GM12878 (cell line): ENCODE results near the gene CCNYL1. TPM values are rescaled to one million over a fixed set of nuclear protein-coding genes. Genes with fewer than 3 reads are reported as not detected.
A peak's percentile ranks its signal among the peaks of the same experiment; 100 is the strongest.

Experiments
- ATAC-seq: fragments of 200-7000 bp; cut with Tn5 transposase; 3 replicates; pipeline ENCODE4 v1.9.1; 2020; ENCODE audit warnings: mild to moderate bottlenecking, moderate library complexity
- BruUV-seq: library from RNA; stranded (reverse); fragments of 400-500 nt; replicated peaks from 2 replicates; lab custom pipeline; 2021; lab: Mats Ljungman, UMichigan
- CTCF ChIA-PET: fragments of 300-600 bp; sonication (Branson Sonifier 250); formaldehyde crosslinking; extraction: SDS; loops from one replicate; lab custom pipeline; 2021; ENCODE audit warnings: inconsistent platforms; lab: Yijun Ruan, JAX
- POLR2A ChIA-PET: fragments of 350-600 bp; formaldehyde crosslinking; extraction: SDS; loops from one replicate; lab custom pipeline; 2021; ENCODE audit warnings: inconsistent platforms; lab: Charles Lee
- RAD21 ChIA-PET: fragments of 300-600 bp; sonication (Branson Sonifier 250); formaldehyde crosslinking; loops from one replicate; lab custom pipeline; 2023; ENCODE audit warnings: antibody characterized with exemption; ENCODE audit not compliant: unreplicated experiment; lab: Charles Lee
- SMC1A ChIA-PET: fragments of 300-600 bp; sonication (Branson Sonifier 250); formaldehyde crosslinking; loops from one replicate; lab custom pipeline; 2023; ENCODE audit not compliant: unreplicated experiment, uncharacterized antibody; lab: Charles Lee
- DNase-seq: peaks from one replicate; pipeline ENCODE4 v3.0.0-alpha.2; 2011; ENCODE audit warnings: low read depth, low spot score
- FAIRE-seq: peaks from 3 replicates; lab custom pipeline; 2011; peaks lifted over from hg19 to GRCh38; lab: Jason Lieb, UNC
- H2AFZ ChIP-seq: 2 replicates; pipeline ENCODE4 v1.6.0; 2011; ENCODE audit warnings: low read depth, low read length, control low read depth; ENCODE audit not compliant: control insufficient read depth
- H3K27ac ChIP-seq: 2 replicates; pipeline ENCODE4 v1.5.1; 2011; ENCODE audit warnings: control low read depth; ENCODE audit not compliant: control insufficient read depth, insufficient read depth
- H3K27me3 ChIP-seq, 2 experiments: replicated peaks in 1 of 2; 2 replicates each; pipeline versions ENCODE4 v1.6.0 to v1.6.1; 2011; ENCODE audit warnings: low read length in 1 of 2; ENCODE audit not compliant: control insufficient read depth in 2 of 2, insufficient read depth in 2 of 2
- H3K36me3 ChIP-seq, 2 experiments: 2 replicates each; pipeline ENCODE4 v1.5.1; 2011; ENCODE audit warnings: low read length in 1 of 2; ENCODE audit not compliant: control insufficient read depth in 2 of 2, insufficient read depth in 2 of 2
- H3K4me1 ChIP-seq: 2 replicates; pipeline ENCODE4 v1.6.1; 2011; ENCODE audit warnings: mild to moderate bottlenecking, low read length, moderate library complexity, mixed read lengths; ENCODE audit not compliant: control insufficient read depth, insufficient read depth
- H3K4me2 ChIP-seq: 2 replicates; pipeline ENCODE4 v1.6.0; 2011; ENCODE audit warnings: control low read depth; ENCODE audit not compliant: control insufficient read depth, insufficient read depth
- H3K4me3 ChIP-seq: fragments of 200-600 bp; sonication (generic); 2 replicates; pipeline ENCODE4 v1.5.1; 2016
- H3K79me2 ChIP-seq: 2 replicates; pipeline ENCODE4 v1.6.0; 2011; ENCODE audit warnings: low read length; ENCODE audit not compliant: control insufficient read depth, insufficient read depth
- H3K9ac ChIP-seq: 2 replicates; pipeline ENCODE4 v1.8.0; 2011; ENCODE audit warnings: low read length, control low read depth, mixed read lengths; ENCODE audit not compliant: control insufficient read depth, insufficient read depth
- H3K9me3 ChIP-seq: replicated peaks from 3 replicates; pipeline ENCODE4 v1.5.1; 2011; ENCODE audit warnings: mild to moderate bottlenecking, low read length; ENCODE audit not compliant: control insufficient read depth, insufficient read depth
- H4K20me1 ChIP-seq: 2 replicates; pipeline ENCODE4 v1.6.0; 2011; ENCODE audit not compliant: control insufficient read depth, insufficient read depth
- DPF2 ChIP-seq: fragments of 450-650 bp; IDR thresholded peaks from 2 replicates; pipeline ENCODE4 v1.6.1; 2017; ENCODE audit warnings: mild to moderate bottlenecking
- GABPA ChIP-seq: IDR thresholded peaks from 2 replicates; pipeline ENCODE4 v1.6.1; 2014; ENCODE audit warnings: antibody characterized with exemption, low read depth, mild to moderate bottlenecking, inconsistent platforms
- IKZF2 ChIP-seq, 2 experiments: fragments of 450-650 bp; IDR thresholded peaks; 2 replicates each; pipeline ENCODE4 v1.6.1; 2017; ENCODE audit warnings: mild to moderate bottlenecking in 2 of 2, moderate library complexity in 2 of 2
- MXI1 ChIP-seq: fragments of 150-350 bp; IDR thresholded peaks from 2 replicates; pipeline ENCODE4 v1.6.1; 2011; ENCODE audit warnings: low read depth, mild to moderate bottlenecking, inconsistent platforms, low read length, improper control_type of control experiment
- MYB ChIP-seq: fragments of 150-350 bp; IDR thresholded peaks from 2 replicates; pipeline ENCODE4 v1.6.1; 2014; ENCODE audit warnings: mild to moderate bottlenecking, low read depth, low read length, borderline replicate concordance
- POU2F2 ChIP-seq: IDR thresholded peaks from 3 replicates; pipeline ENCODE4 v1.6.1; 2011; ENCODE audit warnings: low read depth, mild to moderate bottlenecking, low read length, borderline replicate concordance
- RAD21 ChIP-seq: IDR thresholded peaks from 2 replicates; pipeline ENCODE4 v1.6.1; 2011; ENCODE audit warnings: mild to moderate bottlenecking, low read depth, low read length, moderate library complexity; ENCODE audit not compliant: insufficient read depth
- SIN3A ChIP-seq: IDR thresholded peaks from 2 replicates; pipeline ENCODE4 v1.6.1; 2012; ENCODE audit warnings: low read depth, low read length, improper control_type of control experiment
- SPI1 ChIP-seq: IDR thresholded peaks from 2 replicates; pipeline ENCODE4 v1.6.1; 2011; ENCODE audit warnings: low read depth, mild to moderate bottlenecking, low read length, moderate library complexity, borderline replicate concordance; ENCODE audit not compliant: insufficient read depth
- SUPT20H ChIP-seq: IDR thresholded peaks from 2 replicates; pipeline ENCODE4 v1.6.1; 2011; ENCODE audit warnings: low read depth, mild to moderate bottlenecking, low read length, moderate library complexity, borderline replicate concordance; ENCODE audit not compliant: control insufficient read depth
- SUZ12 ChIP-seq: fragments of 200-600 bp; sonication (generic); IDR thresholded peaks from one replicate; pipeline ENCODE4 v1.6.1; 2018; ENCODE audit warnings: antibody characterized with exemption, mild to moderate bottlenecking; ENCODE audit not compliant: unreplicated experiment
- TBL1XR1 ChIP-seq: IDR thresholded peaks from 2 replicates; pipeline ENCODE4 v1.6.1; 2012; ENCODE audit warnings: low read depth, low read length, improper control_type of control experiment
- WRNIP1 ChIP-seq: IDR thresholded peaks from 2 replicates; pipeline ENCODE4 v1.6.1; 2011; ENCODE audit warnings: low read depth, low read length, improper control_type of control experiment, borderline replicate concordance
- ZBTB33 ChIP-seq: fragments of 450-650 bp; IDR thresholded peaks from 2 replicates; pipeline ENCODE4 v1.6.1; 2017; ENCODE audit warnings: mild to moderate bottlenecking
- ZNF384 ChIP-seq: IDR thresholded peaks from 2 replicates; pipeline ENCODE4 v1.6.1; 2012; ENCODE audit warnings: low read depth, mild to moderate bottlenecking, low read length, improper control_type of control experiment, borderline replicate concordance
- WGBS: methylation state at CpG from one replicate; pipeline ENCODE4 v1.1.6; 2016; ENCODE audit warnings: low lambda C conversion rate; ENCODE audit not compliant: insufficient replicate concordance, insufficient coverage; ENCODE audit errors: missing lambda C conversion rate; 5-methylcytosine and 5-hydroxymethylcytosine counted together
- in situ Hi-C: fragments of 300-500 bp; cut with MboI; formaldehyde crosslinking; loops from 9 replicates; pipeline ENCODE4 v1.14.3; 2018; ENCODE audit warnings: mixed read lengths
- intact Hi-C: fragments of 100-400 bp; cut with micrococcal nuclease; formaldehyde crosslinking; loops from one replicate; pipeline ENCODE4 v1.14.2; 2022; ENCODE audit not compliant: unreplicated experiment
- polyA plus RNA-seq, 11 experiments: library from polyadenylated mRNA; depleted of rRNA in 4 of 11; unstranded in 6 of 11; stranded (reverse) in 5 of 11; fragments of >200 nt; fragmentation: Nextera tagmentation in 4 of 11; fragmentation: Illumina TruSeq in 1 of 11; extraction: Ambion mirVana in 4 of 11; extraction: Trizol in 1 of 11; gene quantifications; 1 replicate in 1 of 11; 2 replicates in 10 of 11; pipeline versions ENCODE4 v1.2.1 to v1.2.3, GENCODE V29; 2011 to 2016; ENCODE audit warnings: inconsistent platforms in 2 of 11, missing spikeins in 2 of 11, low read depth in 1 of 11
- total RNA-seq, 4 experiments: library from RNA; depleted of rRNA in 3 of 4; stranded (reverse); fragments of >200 nt in 3 of 4; fragmentation: Illumina TruSeq in 1 of 4; extraction: Trizol in 1 of 4; gene quantifications; 2 replicates each; pipeline versions ENCODE4 v1.2.1 to v1.2.3, GENCODE V29; 2013 to 2021
- TF ChIP-seq, protein P1 (sequence below): fragments of 450-650 bp; IDR thresholded peaks from 2 replicates; pipeline ENCODE4 v1.6.1; 2017; ENCODE audit warnings: mild to moderate bottlenecking, moderate library complexity

Gene CCNYL1
- total and polyA plus RNA-seq, 10 of the 15 experiments (the other 5 are each of a cell fraction or from before 2014, with no cell fraction given) = 1.8 to 12.3 (median 5.9) TPM

GRCh38 chr2:207792244-207792785 lies 80.9 kb downstream of the CCNYL1 start:
- H2AFZ ChIP-seq = peak overlapping the region; percentile 74
- no peaks in the 10 kb centered on the region for H3K79me2 ChIP-seq
- intact Hi-C loops (no loop called here), in situ Hi-C loops (no loop called here)
- no peaks in the 10 kb centered on the region for H4K20me1 ChIP-seq
- no peak overlapping the region for H3K4me3 ChIP-seq
- WGBS = 56% methylated on average over 5 of the region's 6 CpGs
- SMC1A ChIA-PET = interaction anchor here (1.0 to 1.5 kb wide), 8 partner anchors 10 to 233 kb away, joined by 3 to 5 read pairs (median 3); partner anchors contain the start of gene PLEKHM3
- no peak for FAIRE-seq
- H3K27me3 ChIP-seq = no peaks in the 10 kb centered on the region
- H3K4me2 ChIP-seq = no peak overlapping the region
- TF ChIP-seq RAD21 (no peak), WRNIP1 (no peak), SPI1 (no peak), MYB (no peak), SIN3A (no peak), IKZF2 (IDR thresholded peaks at IDR 0.05) (no peak), GABPA (no peak), MXI1 (no peak), TBL1XR1 (no peak), DPF2 (no peak), ZBTB33 (no peak), SUPT20H (no peak), ZNF384 (no peak), POU2F2 (no peak), SUZ12 (no peak)
- TF ChIP-seq, protein P1, sequence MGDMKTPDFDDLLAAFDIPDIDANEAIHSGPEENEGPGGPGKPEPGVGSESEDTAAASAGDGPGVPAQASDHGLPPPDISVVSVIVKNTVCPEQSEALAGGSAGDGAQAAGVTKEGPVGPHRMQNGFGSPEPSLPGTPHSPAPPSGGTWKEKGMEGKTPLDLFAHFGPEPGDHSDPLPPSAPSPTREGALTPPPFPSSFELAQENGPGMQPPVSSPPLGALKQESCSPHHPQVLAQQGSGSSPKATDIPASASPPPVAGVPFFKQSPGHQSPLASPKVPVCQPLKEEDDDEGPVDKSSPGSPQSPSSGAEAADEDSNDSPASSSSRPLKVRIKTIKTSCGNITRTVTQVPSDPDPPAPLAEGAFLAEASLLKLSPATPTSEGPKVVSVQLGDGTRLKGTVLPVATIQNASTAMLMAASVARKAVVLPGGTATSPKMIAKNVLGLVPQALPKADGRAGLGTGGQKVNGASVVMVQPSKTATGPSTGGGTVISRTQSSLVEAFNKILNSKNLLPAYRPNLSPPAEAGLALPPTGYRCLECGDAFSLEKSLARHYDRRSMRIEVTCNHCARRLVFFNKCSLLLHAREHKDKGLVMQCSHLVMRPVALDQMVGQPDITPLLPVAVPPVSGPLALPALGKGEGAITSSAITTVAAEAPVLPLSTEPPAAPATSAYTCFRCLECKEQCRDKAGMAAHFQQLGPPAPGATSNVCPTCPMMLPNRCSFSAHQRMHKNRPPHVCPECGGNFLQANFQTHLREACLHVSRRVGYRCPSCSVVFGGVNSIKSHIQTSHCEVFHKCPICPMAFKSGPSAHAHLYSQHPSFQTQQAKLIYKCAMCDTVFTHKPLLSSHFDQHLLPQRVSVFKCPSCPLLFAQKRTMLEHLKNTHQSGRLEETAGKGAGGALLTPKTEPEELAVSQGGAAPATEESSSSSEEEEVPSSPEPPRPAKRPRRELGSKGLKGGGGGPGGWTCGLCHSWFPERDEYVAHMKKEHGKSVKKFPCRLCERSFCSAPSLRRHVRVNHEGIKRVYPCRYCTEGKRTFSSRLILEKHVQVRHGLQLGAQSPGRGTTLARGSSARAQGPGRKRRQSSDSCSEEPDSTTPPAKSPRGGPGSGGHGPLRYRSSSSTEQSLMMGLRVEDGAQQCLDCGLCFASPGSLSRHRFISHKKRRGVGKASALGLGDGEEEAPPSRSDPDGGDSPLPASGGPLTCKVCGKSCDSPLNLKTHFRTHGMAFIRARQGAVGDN = no peak
- H3K9ac ChIP-seq = no peak overlapping the region
- BruUV-seq = no TSS peak
- DNase-seq = no peak
- no peak overlapping the region for H3K27ac ChIP-seq
- H3K4me1 ChIP-seq = no peaks in the 10 kb centered on the region; the same call in 1 of the 2 replicates
- CTCF ChIA-PET = interaction anchor here (0.6 to 1.3 kb wide), 4 partner anchors 8 to 184 kb away, joined by 3 to 5 read pairs (median 4); no protein-coding TSS in a partner anchor
- POLR2A ChIA-PET = interaction anchor here (0.5 to 1.1 kb wide), 3 partner anchors 8 to 26 kb away, joined by 3 to 5 read pairs (median 4); no protein-coding TSS in a partner anchor
- peak; percentile 31 for ATAC-seq
- RAD21 ChIA-PET = interaction anchor here (0.5 kb wide), 1 partner anchor 26 kb away, joined by 3 read pairs; no protein-coding TSS in a partner anchor
- H3K9me3 ChIP-seq = no peaks in the 10 kb centered on the region
- no peaks in the 10 kb centered on the region for H3K36me3 ChIP-seq
